HepG2 (cell line): Measurements from ENCODE around the gene S100A13. TPM values are rescaled to one million over a fixed set of nuclear protein-coding genes. Genes with fewer than 3 reads are reported as not detected.

Experiments used
- ATF7 ChIP-seq, 2 experiments: fragments of 450-650 bp in 1 of 2; sonication (generic) in 1 of 2; formaldehyde crosslinking in 1 of 2; IDR thresholded peaks; 2 replicates each; pipeline versions ENCODE4 v1.4.0 to v1.6.1; 2016 to 2020; ENCODE audit warnings: antibody characterized with exemption in 1 of 2, mild to moderate bottlenecking in 1 of 2, missing genetic modification reagents in 1 of 2
- CC2D1A ChIP-seq: sonication (generic); formaldehyde crosslinking; IDR thresholded peaks from 2 replicates; pipeline ENCODE4 v1.8.1; 2023; ENCODE audit warnings: mild to moderate bottlenecking, missing genetic modification reagents
- ELF3 ChIP-seq: IDR thresholded peaks from 2 replicates; pipeline ENCODE4 v1.6.1; 2016; ENCODE audit warnings: missing genetic modification reagents, missing compliant biosample characterization
- HBP1 ChIP-seq: IDR thresholded peaks from 2 replicates; pipeline ENCODE4 v1.6.1; 2016; ENCODE audit warnings: low read depth, control low read depth
- HCFC1 ChIP-seq: fragments of 150-350 bp; IDR thresholded peaks from 2 replicates; pipeline ENCODE4 v1.6.1; 2014; ENCODE audit warnings: low read depth, low read length
- KDM4B ChIP-seq: sonication (generic); formaldehyde crosslinking; IDR thresholded peaks from 2 replicates; pipeline ENCODE4 v1.4.0; 2020; ENCODE audit warnings: missing genetic modification reagents
- MIXL1 ChIP-seq: IDR thresholded peaks from 2 replicates; pipeline ENCODE4 v1.6.1; 2016
- MXD3 ChIP-seq: IDR thresholded peaks from 2 replicates; pipeline ENCODE4 v1.6.1; 2016; ENCODE audit warnings: mild to moderate bottlenecking, missing biosample characterization, missing genetic modification reagents
- PAX8 ChIP-seq: sonication (generic); formaldehyde crosslinking; IDR thresholded peaks from 2 replicates; pipeline ENCODE4 v1.8.0; 2022; ENCODE audit warnings: mild to moderate bottlenecking, missing genetic modification reagents, borderline replicate concordance
- PHF21A ChIP-seq: sonication (generic); formaldehyde crosslinking; IDR thresholded peaks from 2 replicates; pipeline ENCODE4 v1.5.0; 2020; ENCODE audit warnings: mild to moderate bottlenecking, missing genetic modification reagents
- PLRG1 ChIP-seq: fragments of 450-650 bp; conservative IDR thresholded peaks from 2 replicates; pipeline ENCODE4 v1.6.1; 2016
- RFX3 ChIP-seq: IDR thresholded peaks from 2 replicates; pipeline ENCODE4 v1.6.1; 2016; ENCODE audit warnings: missing biosample characterization, missing genetic modification reagents
- SP5 ChIP-seq: IDR thresholded peaks from 2 replicates; pipeline ENCODE4 v1.6.1; 2016; ENCODE audit warnings: low read depth, borderline replicate concordance
- TBL1XR1 ChIP-seq: fragments of 150-350 bp; IDR thresholded peaks from 2 replicates; pipeline ENCODE4 v1.6.1; 2014; ENCODE audit warnings: borderline replicate concordance, low read length; ENCODE audit not compliant: partially characterized antibody
- TBX3 ChIP-seq: fragments of 450-650 bp; IDR thresholded peaks from 2 replicates; pipeline ENCODE4 v1.6.1; 2017; ENCODE audit warnings: antibody characterized with exemption, mild to moderate bottlenecking, inconsistent platforms, borderline replicate concordance
- THAP11 ChIP-seq: IDR thresholded peaks from 2 replicates; pipeline ENCODE4 v1.6.1; 2016; ENCODE audit warnings: missing biosample characterization, missing genetic modification reagents
- THYN1 ChIP-seq: sonication (generic); formaldehyde crosslinking; IDR thresholded peaks from 2 replicates; pipeline ENCODE4 v1.8.1; 2023; ENCODE audit warnings: low read depth, mild to moderate bottlenecking, moderate library complexity, missing genetic modification reagents, borderline replicate concordance
- TOPORS ChIP-seq: sonication (generic); formaldehyde crosslinking; IDR thresholded peaks from 2 replicates; pipeline ENCODE4 v1.8.0; 2023; ENCODE audit warnings: mild to moderate bottlenecking, missing genetic modification reagents
- YEATS2 ChIP-seq: sonication (generic); formaldehyde crosslinking; IDR thresholded peaks from 2 replicates; pipeline ENCODE4 v1.4.0; 2020; ENCODE audit warnings: missing genetic modification reagents, borderline replicate concordance
- ZBTB25 ChIP-seq: IDR thresholded peaks from 2 replicates; pipeline ENCODE4 v1.6.1; 2018; ENCODE audit warnings: missing genetic modification reagents
- ZC3H13 ChIP-seq: sonication (generic); formaldehyde crosslinking; IDR thresholded peaks from 2 replicates; pipeline ENCODE4 v1.8.1; 2023; ENCODE audit warnings: mild to moderate bottlenecking, missing genetic modification reagents, moderate library complexity
- ZFP90 ChIP-seq: sonication (generic); formaldehyde crosslinking; IDR thresholded peaks from 2 replicates; pipeline ENCODE4 v1.8.0; 2022; ENCODE audit warnings: missing genetic modification reagents, mild to moderate bottlenecking, inconsistent platforms, borderline replicate concordance
- ZMYM3 ChIP-seq: sonication (generic); formaldehyde crosslinking; IDR thresholded peaks from 2 replicates; pipeline ENCODE4 v1.5.1; 2020; ENCODE audit warnings: mild to moderate bottlenecking, missing genetic modification reagents
- ZNF253 ChIP-seq: sonication (generic); formaldehyde crosslinking; IDR thresholded peaks from 2 replicates; pipeline ENCODE4 v1.8.0; 2022; ENCODE audit warnings: mild to moderate bottlenecking, missing genetic modification reagents, borderline replicate concordance
- ZNF331 ChIP-seq: sonication (generic); formaldehyde crosslinking; IDR thresholded peaks from 2 replicates; pipeline ENCODE4 v1.4.0; 2020; ENCODE audit warnings: missing genetic modification reagents
- ZNF382 ChIP-seq: sonication (generic); formaldehyde crosslinking; IDR thresholded peaks from 2 replicates; pipeline ENCODE4 v1.5.0; 2020; ENCODE audit warnings: missing genetic modification reagents, mild to moderate bottlenecking, borderline replicate concordance
- ZNF556 ChIP-seq: sonication (generic); formaldehyde crosslinking; IDR thresholded peaks from 2 replicates; pipeline ENCODE4 v1.4.0; 2020; ENCODE audit warnings: mild to moderate bottlenecking, missing genetic modification reagents, borderline replicate concordance
- ZNF616 ChIP-seq: sonication (generic); formaldehyde crosslinking; IDR thresholded peaks from 2 replicates; pipeline ENCODE4 v1.5.0; 2020; ENCODE audit warnings: low read depth, mild to moderate bottlenecking, missing genetic modification reagents
- ZNF883 ChIP-seq: sonication (generic); formaldehyde crosslinking; IDR thresholded peaks from 2 replicates; pipeline ENCODE4 v1.5.1; 2020; ENCODE audit warnings: mild to moderate bottlenecking, missing genetic modification reagents; ENCODE audit errors: not compliant biosample characterization
- polyA plus RNA-seq, 8 experiments: library from polyadenylated mRNA; depleted of rRNA in 3 of 8; stranded (reverse) in 7 of 8; unstranded in 1 of 8; fragments of >200 nt; fragmentation: Illumina TruSeq in 4 of 8; extraction: Trizol in 4 of 8; gene quantifications; 2 replicates each; pipeline versions ENCODE4 v1.2.1 to v1.2.3, GENCODE V29; 2011 to 2016; ENCODE audit warnings: low read depth in 4 of 8, missing spikeins in 1 of 8, mixed read lengths in 1 of 8; ENCODE audit not compliant: insufficient read depth in 1 of 8
- total RNA-seq, 5 experiments: library from RNA; depleted of rRNA; stranded (reverse); fragments of >200 nt; fragmentation: Illumina TruSeq; extraction: Trizol; gene quantifications; 2 replicates each; pipeline ENCODE4 v1.2.3, GENCODE V29; 2016; ENCODE audit warnings: low read depth in 1 of 5

Gene S100A13
- total and polyA plus RNA-seq, 2 of the 13 experiments (the other 11 are each of a cell fraction or from before 2014, with no cell fraction given), result 89.5 to 172 TPM

- TF ChIP-seq MXD3 (CRISPR knock-in tag) (no peak), TOPORS (no peak), KDM4B (CRISPR knock-in tag) (no peak), ATF7 (IDR thresholded peaks at IDR 0.05) (no peak), ATF7 (CRISPR knock-in tag; IDR thresholded peaks at IDR 0.05) (peak; percentile 86), ZC3H13 (no peak), TBX3 (0 out of 2 replicates have a peak, but pooled peaks have one; percentile 34), ZNF556 (CRISPR knock-in tag) (peak; percentile 69), ZNF883 (CRISPR knock-in tag) (peak; percentile 56), ZNF253 (CRISPR knock-in tag) (0 out of 2 replicates have a peak, but pooled peaks have one; percentile 7), THAP11 (CRISPR knock-in tag) (no peak; the same call in 1 of the 2 replicates), PAX8 (CRISPR knock-in tag) (no peak), ELF3 (0 out of 2 replicates have a peak, but pooled peaks have one; percentile 56), ZBTB25 (CRISPR knock-in tag) (no peak), MIXL1 (CRISPR knock-in tag) (peak; percentile 27; the same call in 1 of the 2 replicates), ZFP90 (no peak), ZNF616 (peak; percentile 91), TBL1XR1 (peak; percentile 23), ZMYM3 (CRISPR knock-in tag) (peak; percentile 10; the same call in 1 of the 2 replicates), YEATS2 (no peak), PLRG1 (no peak), ZNF331 (no peak; the same call in 1 of the 2 replicates), CC2D1A (CRISPR knock-in tag) (no peak), PHF21A (CRISPR knock-in tag) (peak; percentile 94), HCFC1 (0 out of 2 replicates have a peak, but pooled peaks have one; percentile 7), ZNF382 (CRISPR knock-in tag) (no peak), SP5 (CRISPR knock-in tag) (peak; percentile 95), HBP1 (CRISPR knock-in tag) (peak; percentile 52; the same call in 1 of the 2 replicates), THYN1 (CRISPR knock-in tag) (no peak), RFX3 (CRISPR knock-in tag) (no peak)
Observed at GRCh38 chr1:153608742-153609584, 18.3 kb downstream of the S100A13 start (continued).
